GM10248 (cell line): ENCODE measurements around the gene DHPS.

Experiments used
- CTCF ChIA-PET: fragments of 300-600 bp; sonication (Branson Sonifier 250); formaldehyde crosslinking; extraction: SDS; loops from one replicate; lab custom pipeline; 2021; ENCODE audit warnings: antibody characterized with exemption; lab: Yijun Ruan, JAX
- POLR2A ChIA-PET: fragments of 350-650 bp; sonication (Branson Sonifier 250); formaldehyde crosslinking; extraction: SDS; loops from one replicate; lab custom pipeline; 2020; ENCODE audit warnings: antibody characterized with exemption; lab: Yijun Ruan, JAX
- DNase-seq: peaks from one replicate; pipeline ENCODE4 v3.0.0; 2012; ENCODE audit errors: extremely low spot score
- CTCF ChIP-seq: IDR thresholded peaks from 2 replicates; pipeline ENCODE4 v1.5.1; 2012; ENCODE audit warnings: mild to moderate bottlenecking, low read depth; ENCODE audit errors: extremely low read depth, missing control alignments, control extremely low read depth

Gene DHPS

DNA sequence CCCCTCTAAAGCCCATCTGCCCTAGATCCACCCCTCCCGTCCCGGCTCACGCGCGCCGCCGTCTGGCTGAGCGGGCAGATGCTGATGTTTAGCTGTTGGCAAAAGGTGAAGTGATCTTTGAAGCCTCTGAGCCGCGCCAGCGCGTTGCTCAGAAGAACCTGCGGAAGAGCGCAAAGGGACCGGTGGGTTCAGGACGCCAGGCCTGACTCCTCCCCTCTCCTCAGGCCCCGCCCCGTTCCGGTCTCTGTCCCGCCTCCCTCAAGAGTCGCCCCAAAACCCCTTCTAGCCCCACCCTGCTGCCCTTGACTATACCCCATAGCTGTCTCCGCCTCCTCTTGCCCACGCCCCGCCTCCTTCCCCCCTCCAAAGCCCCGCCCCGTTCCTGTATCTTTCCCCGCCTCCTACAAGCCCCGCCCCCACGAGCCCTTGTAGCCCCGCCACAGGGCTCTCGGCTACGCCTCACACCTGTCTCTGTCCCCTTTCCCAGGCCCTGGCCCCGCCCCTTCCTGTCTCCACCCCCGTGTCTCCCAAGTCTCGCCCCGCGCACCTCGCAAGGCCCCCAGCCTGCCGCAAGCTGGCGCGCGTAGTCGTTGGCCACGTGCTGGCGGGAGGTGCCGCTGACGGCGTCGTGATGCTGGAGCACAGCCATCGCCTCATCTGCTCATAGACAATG is 24.6 kb downstream of the DHPS start:
- TF ChIP-seq CTCF = no peak
- CTCF ChIA-PET = interaction anchor here (1.1 to 1.2 kb wide), 2 partner anchors 14 to 17 kb away, joined by 3 to 5 read pairs; no protein-coding TSS in a partner anchor
- POLR2A ChIA-PET = interaction anchor here (0.6 kb wide), 1 partner anchor 19 kb away, joined by 4 read pairs; no protein-coding TSS in a partner anchor
- DNase-seq = no peak

GRCh38 chr19:12655546-12655945 is 26.1 kb downstream of the DHPS start:
- POLR2A ChIA-PET = interaction anchor here (0.6 kb wide), 1 partner anchor 286 kb away, joined by 5 read pairs; no protein-coding TSS in a partner anchor
- CTCF ChIA-PET = interaction anchor here (1.4 to 2.0 kb wide), 3 partner anchors 16 to 51 kb away, joined by 4 to 8 read pairs (median 6); no protein-coding TSS in a partner anchor
- DNase-seq = no peak
- TF ChIP-seq CTCF = no peak

GRCh38 chr19:12652219-12652618 is 29.5 kb downstream of the DHPS start:
- no peak for DNase-seq
- CTCF ChIA-PET = interaction anchor here (1.3 kb wide), 1 partner anchor 12 kb away, joined by 3 read pairs; no protein-coding TSS in a partner anchor
- POLR2A ChIA-PET = no interaction called here
- no peak for TF ChIP-seq CTCF

- POLR2A ChIA-PET = interaction anchor here (0.7 kb wide), 1 partner anchor 37 kb away, joined by 11 read pairs; no protein-coding TSS in a partner anchor
Observed at GRCh38 chr19:12649941-12650340, 31.7 kb downstream of the DHPS start.

DNA sequence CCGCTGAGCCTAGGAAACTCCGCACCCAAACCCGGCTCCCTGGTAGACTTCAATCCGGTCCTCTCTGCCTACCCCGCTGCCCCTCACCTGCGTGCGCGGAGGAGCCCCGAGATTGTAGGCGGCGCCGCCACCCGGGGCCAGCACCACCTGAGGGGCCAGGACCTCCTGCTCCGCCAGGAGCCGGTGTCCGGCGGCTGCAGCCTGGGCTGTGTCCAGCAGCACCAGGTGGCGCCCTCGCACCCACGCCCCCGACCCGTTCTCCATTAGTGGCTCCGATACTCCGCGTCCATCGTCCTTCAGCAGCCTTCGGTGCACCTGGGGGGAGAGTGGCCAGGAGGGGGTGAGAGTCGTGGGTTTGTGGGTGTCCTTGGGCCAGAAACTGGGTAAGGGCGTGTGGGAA is 33.6 kb downstream of the DHPS start:
- no peak for DNase-seq
- ChIA-PET POLR2A (no interaction called here), CTCF (interaction anchor here (0.8 to 1.5 kb wide), 2 partner anchors 8 to 24 kb away, joined by 3 to 7 read pairs; no protein-coding TSS in a partner anchor)
- TF ChIP-seq CTCF = no peak

More at GRCh38 chr19:12649941-12650340, 31.7 kb downstream of the DHPS start:
- CTCF ChIA-PET = no interaction called here
- TF ChIP-seq CTCF = no peak
- peak; percentile 11 for DNase-seq

- peak; percentile 73 for DNase-seq
- CTCF ChIA-PET = interaction anchor here (0.8 kb wide), 1 partner anchor 25 kb away, joined by 3 read pairs; no protein-coding TSS in a partner anchor
Observed at GRCh38 chr19:12647490-12648071, 34.1 kb downstream of the DHPS start.

More at GRCh38 chr19:12647490-12648071, 34.1 kb downstream of the DHPS start:
- POLR2A ChIA-PET = no interaction called here
- TF ChIP-seq CTCF = no peak
